ENCODE measurements around the gene MT1F.
A peak's percentile ranks its signal among the peaks of the same experiment; 100 is the strongest.
"Not testable (repeated sequence)": the region's sequence is repeated elsewhere in the genome, so short reads cannot be mapped to it uniquely, and the experiment has no call there.

The MT1F gene

DNA sequence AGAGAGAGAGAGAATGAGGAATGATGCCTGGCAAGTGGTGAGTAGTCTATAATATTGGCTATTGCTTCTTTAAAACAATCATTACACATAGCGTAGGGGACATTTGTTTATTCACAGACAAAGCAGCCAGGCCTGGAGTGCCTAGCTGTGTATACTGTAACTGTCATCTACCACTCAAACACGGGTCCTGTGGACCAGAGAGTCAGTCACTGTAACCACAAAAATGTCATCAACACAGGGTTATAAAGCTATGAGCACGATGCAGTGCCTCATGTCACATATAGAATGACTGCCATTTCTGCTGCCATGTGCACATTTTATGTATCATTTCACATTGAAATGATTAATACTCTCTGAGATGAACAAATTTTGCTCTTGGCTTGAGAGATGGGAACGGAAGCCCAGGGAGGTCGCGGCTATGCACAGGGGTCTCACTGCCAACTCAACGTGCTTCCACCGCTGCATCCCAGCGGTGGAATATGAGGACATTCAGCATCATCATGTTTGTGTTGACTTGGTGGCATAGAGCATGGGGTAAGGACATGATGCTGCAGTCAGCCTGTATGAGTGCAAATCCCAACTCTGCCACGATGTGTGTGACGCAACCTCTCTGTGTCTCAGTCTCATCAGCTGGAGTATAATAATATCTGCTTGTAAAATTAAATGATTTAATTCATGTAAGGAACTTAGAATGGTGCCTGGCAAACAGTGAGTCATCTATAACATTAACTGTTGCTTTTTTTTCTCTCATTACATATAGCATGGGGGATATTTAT, 15.2 kb downstream of the MT1F start:
- no peak for DNase-seq (ENCODE audit: low spot score)

DNA sequence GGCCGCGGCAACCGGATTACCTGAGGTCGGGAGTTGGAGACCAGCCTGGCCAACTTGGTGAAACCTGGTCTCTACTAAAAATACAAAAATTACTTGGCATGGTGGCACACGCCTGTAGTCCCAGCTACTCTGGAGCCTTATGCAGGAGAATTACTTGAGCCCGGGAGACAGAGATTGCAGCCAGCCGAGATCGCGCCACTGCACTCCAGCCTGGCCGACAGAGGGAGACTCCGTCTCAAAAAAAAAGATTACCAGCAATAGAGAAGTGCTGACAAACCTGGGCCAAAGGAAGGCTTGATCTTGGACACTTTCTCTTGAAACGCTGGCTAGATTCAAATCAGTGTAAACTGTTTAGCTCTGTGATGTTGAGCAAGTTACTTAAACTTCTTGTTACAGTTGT, 16.2 kb downstream of the MT1F start:
- DNase-seq (ENCODE audit: low spot score) = no peak

DNA sequence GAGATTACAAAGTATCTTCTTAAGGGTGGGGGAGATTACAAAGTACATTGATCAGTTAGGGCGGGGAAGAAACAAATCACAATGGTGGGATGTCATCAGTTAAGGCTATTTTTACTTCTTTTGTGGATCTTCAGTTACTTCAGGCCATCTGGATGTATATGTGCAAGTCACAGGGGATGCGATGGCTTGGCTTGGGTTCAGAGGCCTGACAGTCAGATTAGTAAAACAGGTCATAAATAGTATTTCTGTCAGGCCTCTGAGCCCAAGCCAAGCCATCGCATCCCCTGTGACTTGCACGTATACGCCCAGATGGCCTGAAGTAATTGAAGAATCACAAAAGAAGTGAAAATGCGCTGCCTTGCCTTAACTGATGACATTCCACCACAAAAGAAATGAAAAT, 16.8 kb downstream of the MT1F start:
- not testable (repeated sequence) for DNase-seq (ENCODE audit: low spot score)

DNA sequence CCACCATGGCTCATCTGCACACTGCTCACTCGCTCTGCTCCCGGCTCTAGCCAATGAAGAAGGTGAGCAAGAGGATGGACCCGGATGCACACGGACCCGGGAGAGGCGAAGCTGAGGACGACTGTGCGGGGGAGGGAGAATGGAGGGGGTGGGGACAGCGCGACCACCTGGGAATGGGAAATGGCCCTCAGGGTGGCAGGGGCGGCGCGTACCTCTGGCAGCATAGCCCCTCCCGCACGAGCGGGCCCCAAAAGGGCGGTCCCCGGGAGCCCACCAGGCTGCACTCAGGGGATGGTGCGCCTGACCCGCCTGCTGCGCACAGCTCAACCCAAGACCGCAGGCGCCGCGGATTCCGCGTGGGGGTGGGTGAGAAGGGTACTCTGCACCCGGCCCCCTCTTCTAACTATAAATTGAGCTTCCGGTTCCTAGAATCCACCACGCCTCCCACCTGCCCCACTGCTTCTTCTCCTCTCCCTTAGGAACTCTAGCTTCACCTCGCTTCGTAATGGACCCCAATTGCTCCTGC, 18.0 kb downstream of the MT1F start:
- peak; percentile 16 for DNase-seq (ENCODE audit: low spot score)

DNA sequence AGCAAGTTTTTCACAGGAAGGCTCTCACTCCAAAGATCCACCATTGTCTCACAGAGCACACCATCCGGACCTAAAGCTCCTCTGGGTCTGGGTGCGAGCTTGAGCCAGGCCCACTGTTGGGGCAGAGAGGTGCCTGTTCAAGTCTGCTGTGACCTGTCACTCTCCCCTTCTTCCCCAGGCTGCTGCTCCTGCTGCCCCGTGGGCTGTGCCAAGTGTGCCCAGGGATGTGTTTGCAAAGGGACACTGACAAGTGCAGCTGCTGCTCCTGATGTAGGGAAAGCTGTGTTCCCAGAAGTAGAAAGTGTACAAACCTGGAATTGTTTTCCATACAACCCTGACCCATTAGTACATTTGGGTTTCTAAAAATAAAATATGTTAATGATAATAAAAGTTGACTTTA, 19.7 kb downstream of the MT1F start:
- no peak for DNase-seq (ENCODE audit: low spot score)

DNA sequence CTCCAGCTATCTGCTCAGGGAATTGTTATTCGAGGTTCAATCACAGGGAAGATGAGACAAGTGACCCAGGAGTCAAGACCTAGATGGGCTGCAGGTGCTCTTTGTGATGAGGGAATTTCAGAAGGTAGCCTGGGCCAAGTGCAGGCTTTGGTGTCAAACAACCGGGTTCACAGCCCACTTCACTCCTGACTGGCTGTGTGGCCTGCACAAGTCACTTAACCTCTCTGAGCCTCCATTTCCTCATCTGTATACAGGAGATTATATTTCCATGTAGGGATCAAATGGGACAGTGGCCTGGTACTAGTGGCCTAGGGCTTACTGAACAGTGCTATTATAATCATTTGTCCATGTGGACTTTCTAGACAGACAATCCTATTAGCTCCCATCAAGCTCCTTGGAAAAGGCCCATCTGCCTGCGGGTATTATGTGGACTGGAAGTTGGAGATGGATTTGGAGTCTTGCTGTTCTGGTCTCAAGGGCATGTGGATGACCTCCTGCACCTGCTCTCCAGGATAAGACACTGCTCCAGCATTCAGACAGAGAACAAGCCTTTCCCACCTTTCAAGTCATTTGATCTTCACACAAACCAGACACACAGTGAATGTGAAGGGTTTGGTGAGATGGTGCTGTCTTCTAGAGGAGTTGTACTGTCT, 21.4 kb downstream of the MT1F start:
- no peak for DNase-seq (ENCODE audit: low spot score)

DNA sequence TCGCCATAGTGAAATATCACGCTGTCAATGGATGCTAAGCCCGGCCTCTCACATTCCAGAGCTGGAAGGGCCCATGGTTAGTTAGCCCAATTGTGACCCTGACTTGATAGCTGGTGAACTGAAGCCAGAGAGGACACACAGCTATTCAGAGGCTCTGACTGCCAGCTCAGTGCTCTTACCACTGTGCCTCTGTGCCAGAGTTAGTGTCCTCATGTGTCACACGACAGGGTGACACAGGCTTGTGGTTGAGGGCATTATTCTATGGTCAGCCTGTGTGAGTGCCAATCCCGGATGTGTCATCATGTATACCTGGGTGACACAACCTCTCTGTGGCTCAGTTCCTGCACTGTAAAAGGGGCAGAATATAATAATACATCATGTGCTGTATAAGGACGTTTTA, 22.1 kb downstream of the MT1F start:
- no peak for DNase-seq (ENCODE audit: low spot score)

DNA sequence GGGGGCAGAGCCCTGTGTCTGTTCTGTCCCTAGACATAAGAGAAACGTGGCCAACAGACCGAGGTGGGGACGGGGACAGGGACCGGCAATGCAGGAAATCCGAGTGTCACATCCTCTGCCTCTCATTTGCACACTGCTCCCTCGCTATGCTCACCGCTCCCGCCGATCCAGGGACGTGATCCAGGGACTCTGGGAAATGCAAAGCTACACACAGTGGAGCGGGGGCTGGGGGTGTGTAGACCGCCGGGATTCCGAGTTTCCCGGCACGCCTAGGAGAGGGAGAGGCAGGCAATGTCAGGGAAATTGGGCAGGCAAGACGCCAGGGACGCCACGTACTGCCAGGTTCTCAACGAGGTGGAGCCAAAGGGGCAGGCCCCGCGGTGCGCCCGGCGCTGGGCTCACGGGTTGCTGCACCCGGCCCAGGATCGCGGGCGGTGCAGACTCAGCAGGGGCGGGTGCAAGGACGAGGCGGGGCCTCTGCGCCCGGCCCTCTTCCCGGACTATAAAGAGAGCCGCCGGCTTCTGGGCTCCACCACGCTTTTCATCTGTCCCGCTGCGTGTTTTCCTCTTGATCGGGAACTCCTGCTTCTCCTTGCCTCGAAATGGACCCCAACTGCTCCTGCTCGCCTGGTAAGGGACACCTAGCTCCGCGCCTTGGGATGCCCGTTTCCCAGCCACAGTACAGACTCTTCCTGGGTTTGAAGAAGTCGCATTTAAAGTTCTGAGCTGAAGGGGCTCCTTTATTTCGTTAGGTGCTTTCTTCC, 24.4 kb downstream of the MT1F start, which contains the start of gene MT1X:
TSS of gene MT1X (plus strand) at position 532 of the 764 bp plus-strand sequence. CDS start at position 603, 71 bp downstream.
- DNase-seq (ENCODE audit: low spot score) = peak; percentile 85

DNA sequence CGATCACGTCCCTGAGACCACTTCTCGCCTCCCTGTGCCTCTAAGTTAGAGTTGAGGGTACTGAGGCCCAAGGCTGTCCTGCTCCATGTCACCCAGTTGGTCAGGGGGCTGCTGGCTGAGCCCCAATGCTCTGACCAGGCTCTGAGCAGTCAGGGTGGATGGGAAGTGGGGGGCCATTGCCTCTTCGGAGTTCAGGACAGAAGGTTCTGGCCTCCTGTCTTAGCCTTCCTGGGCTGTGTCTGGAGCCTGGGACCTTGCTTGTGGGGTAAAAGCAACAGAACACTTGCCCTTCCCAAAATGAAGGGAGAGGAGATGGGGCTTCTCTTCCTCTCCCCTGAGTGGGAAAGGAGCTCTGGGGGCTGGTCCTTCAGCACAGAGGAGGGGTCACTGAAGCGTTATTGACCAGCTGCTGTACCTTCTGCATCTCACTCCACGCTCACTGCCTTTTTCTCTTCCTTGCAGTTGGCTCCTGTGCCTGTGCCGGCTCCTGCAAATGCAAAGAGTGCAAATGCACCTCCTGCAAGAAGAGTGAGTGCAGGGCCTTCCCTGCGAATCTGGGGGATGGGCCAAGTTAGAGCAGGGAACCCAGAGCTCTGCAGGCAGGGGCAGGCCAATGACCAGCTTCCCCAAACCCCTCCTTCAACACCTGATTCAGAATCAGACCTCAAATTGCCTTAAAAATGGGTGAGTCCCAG, 25.1 kb downstream of the MT1F start:
- DNase-seq (ENCODE audit: low spot score) = no peak

DNA sequence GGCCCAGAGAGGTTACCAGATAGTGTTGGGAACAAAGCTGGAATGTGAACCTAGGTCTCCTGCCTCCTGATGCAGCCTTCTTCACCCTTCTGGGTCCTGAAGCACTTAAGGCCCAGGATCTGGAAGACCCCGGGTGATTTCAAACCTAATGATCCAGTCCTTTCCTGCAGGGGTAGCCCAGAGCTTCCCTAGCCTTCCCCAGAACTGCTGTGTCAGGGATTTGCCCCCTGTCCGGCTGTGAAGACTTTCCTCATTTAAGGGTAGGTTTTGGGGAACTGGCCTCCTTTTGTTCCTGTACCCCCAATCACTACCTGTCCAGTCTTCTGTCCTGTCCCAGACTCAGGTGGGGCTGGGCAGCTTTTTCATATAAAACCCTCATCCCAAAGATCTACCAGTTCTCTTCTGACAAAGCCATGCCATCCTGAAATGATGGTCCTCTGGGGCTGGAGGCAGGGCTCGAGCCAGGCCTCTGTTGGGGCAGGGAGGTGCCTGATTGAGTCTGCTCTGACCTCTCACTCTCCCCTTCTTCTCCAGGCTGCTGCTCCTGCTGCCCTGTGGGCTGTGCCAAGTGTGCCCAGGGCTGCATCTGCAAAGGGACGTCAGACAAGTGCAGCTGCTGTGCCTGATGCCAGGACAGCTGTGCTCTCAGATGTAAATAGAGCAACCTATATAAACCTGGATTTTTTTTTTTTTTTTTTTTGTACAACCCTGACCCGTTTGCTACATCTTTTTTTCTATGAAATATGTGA, 25.8 kb downstream of the MT1F start:
- DNase-seq (ENCODE audit: low spot score) = no peak

DNA sequence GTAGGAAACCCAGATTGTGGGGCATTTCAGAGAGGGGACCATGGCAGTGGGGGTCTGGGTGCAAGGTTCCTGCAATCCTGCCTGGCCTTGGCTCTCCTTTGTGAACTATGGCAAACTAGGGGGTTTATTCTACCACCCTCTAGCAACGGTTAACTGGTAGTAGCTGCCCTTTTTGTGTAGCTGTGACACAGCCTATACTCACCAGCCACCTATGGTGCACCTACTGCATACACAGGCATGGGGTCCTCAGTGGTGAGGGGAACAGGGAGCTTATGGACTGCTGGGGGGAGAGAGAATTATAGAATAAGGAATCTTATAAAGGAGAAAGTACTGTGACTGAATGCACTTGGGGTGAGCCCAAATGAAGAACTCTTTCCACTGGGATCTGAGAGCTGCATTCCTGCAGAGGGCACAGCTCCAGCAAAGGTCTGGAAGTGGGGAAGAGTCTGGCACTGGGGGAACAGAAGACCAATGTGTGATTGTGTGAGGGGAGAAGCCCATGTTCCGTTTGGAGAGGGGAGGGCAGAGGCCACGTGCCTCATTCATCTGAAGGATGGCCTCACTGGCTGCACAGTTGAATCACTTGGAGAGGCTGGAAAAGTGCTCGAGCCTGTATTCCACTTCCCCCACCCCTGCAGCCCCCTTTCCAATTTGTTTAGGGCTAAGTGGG, 26.6 kb downstream of the MT1F start:
- DNase-seq (ENCODE audit: low spot score) = no peak

DNA sequence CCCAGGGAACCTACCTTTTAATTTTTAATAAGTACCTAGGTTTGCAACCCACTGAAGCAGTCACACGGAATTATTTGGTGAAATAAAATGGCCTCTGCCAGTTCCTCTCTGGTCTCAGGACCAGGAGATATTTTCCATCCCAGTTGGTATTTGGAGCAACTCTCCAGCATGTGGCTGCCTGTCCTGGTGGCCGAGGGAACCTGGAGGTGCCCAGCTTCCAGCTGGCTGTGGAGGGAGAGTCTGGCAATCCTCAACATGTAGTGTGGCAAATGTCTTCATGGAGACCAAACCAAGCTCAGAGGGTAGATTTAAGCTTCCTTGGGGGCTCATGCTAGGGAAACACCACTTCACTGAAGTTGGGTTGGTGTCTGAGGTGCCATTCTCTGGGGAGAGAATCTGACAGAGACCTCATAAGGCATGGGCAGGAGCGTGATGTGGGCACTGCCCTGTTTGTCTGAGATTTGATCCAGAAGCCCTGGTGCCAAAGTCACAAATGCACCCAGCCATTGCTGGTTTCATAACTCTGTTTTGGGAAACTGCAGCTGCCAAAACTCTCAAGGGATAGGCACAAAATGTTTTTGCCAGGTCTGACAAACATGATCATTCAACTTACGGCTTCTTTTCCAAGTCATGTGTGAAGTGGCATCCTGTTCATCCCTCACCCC, 27.3 kb downstream of the MT1F start:
- DNase-seq (ENCODE audit: low spot score) = no peak

DNA sequence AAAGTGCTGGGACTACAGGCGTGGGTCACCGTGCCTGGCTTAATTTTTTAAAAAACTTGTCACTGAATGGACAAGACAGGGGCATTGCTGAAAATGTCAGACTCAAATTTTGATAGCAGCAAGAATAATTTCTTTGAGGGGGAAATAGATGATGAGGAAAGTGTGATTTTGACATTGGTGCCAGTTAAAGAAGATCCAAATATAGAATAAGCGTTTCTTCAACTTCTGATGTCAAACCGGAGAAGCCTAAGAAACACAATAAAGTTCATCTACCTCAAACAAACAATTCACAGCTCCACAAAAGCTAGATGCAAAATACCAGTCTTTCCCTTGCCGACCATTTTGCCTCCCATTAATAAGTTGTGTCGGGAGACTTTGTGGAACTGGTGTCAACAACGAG, 29.0 kb downstream of the MT1F start:
- DNase-seq (ENCODE audit: low spot score) = no peak

DNA sequence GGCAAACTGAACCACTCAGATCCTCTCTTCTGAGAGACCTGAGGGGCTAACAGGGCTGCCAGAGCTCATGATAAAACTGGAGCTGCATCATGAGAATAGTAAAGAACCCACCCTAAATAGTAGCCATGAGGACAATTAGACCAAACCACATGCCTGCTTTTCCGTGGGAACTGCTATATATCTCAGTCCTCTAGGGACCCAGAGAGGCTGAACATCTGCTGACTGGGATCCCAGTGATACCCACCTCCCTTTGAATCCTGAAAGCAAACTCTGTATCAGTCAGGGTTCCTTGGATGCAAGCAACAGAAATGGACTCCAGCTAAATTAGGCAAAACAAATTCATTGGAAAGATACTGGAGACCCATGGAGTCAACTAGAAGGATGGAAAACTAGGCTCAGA, 31.0 kb downstream of the MT1F start:
- DNase-seq (ENCODE audit: low spot score) = no peak

DNA sequence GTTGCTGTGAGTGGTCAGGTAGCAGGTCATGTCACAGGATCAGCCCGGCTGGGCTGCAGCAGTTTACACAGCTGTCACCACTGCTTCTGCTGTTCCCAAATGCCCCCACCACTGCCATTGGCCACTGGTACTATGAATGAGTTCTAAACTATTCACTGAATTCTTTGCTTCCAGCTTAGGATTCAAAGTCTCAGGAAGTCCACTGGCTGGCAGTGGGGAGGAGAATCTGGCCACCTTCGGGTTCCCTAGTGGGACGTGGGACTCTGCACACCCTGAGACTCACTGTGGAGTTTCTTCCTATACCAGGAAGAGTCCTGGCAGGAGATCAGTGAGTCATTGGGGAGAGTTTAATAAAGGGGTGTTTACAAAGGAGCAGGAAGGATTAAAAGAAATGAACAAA, 31.4 kb downstream of the MT1F start:
- no peak for DNase-seq (ENCODE audit: low spot score)

DNA sequence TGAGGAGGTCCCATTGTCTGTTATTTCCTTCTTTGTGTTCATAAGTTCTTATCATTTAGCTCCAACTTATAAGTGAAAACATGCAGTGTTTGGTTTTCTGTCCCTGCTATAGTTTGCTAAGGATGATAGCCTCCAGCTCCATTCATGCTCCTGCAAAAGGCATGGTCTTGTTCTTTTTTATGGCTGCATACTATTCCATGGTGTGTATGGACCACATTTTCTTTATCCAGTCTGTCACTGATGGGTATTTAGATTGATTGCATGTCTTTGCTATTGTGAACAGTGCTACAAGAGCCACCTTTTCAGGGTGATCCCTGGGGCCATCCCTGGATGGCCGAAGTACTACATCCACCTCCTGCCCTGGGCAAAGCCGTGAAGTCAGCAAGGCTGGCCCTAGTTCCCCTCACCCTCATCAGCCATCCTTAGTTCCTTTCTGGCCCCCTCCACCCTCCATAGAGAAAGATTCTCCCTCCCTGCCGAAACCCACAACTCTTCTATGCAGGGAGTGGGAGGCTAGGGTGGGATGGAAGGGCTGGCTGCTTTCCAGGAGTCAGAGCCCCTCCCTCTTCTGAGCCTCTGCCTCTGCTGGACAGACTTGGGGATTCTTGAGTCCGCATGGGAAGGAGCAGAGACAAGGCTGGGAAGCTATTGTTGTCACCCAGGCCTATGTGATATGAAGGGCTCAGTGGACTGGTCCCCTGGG, 32.8 kb downstream of the MT1F start:
- DNase-seq (ENCODE audit: low spot score) = no peak

DNA sequence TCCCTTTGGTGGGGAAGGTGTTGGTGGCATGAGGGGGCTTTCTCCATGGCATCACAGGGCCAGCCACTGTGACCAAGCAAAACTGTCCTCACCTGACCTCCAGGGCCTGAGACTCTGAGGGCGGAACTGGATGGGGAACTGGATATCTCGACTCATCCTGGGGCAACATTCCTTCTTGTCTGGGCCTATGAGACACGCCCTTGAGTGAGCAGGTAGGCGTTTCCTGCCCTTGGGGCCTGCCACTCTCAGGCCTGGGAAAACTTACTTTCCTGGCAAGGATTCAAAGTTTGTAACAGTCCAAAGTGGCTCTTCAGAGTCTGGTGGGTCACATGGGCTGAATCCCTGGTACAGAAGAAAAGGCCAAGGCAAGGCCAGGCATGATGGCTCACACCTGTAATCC, 34.1 kb downstream of the MT1F start:
- DNase-seq (ENCODE audit: low spot score) = no peak

DNA sequence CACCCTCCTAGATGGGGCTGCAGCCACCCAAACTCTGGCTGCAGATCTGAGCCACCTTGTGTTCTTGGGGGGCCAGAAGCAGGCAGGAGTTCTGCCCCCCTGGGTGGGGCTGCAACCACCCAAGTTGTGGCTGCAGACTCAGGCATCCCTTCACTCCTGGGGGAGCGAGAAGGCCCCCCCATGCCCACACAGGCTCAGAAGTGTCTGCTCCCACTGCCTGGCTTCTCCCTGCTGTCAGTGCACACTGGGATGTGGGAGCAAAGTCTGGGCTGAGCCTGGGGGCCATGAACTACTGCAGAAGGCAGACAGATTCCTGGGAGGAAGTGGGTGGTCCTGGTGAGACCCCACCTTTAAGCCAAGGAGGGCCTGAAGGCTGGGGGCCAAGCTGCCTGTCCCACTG, 37.5 kb downstream of the MT1F start:
- no peak for DNase-seq (ENCODE audit: low spot score)

DNA sequence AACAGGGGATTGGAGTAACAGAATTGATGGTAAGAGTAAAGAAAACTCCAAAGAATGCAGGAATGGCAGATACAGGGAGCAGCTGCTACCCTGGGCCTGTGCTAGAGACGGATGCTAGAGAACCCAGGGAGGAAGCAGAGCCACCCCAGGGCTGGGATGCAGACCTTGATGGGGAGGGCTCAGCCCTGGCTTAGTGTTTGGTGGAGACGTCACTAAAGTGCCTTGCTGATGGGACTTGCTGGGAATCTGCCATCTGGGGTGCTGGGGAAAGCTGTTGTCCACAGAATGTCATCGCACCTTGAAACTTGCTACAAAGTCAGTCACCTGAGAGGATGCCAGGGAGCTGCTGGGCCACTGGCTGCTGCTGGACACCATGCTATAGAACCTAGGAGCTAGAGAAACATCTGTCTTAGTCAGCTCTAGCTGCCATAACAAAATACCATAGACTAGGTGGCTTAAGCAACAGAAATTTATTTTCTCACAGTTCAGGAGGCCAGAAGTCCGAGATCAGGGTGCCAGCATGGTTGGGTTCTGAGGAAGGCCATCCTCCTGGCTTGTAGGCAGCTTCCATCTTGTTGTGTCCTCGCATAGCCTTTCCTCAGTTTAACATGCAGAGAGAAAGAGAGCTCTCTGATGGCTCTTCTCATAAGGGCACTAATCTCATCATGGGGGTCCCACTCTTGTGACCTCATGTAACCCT, 39.8 kb downstream of the MT1F start:
- no peak for DNase-seq (ENCODE audit: low spot score)

All from CD4-positive, alpha-beta T cell treated with Interleukin-6 at 100 ng/mL for 8 hours (primary cell).